Hepatocyte (in vitro differentiated cells): ENCODE data around the gene HMGXB4. TPM values are rescaled to one million over a fixed set of nuclear protein-coding genes. Genes with fewer than 3 reads are reported as not detected.
"Not testable (repeated sequence)": the region's sequence is repeated elsewhere in the genome, so short reads cannot be mapped to it uniquely, and the experiment has no call there.

Experiments
- DNase-seq: peaks from one replicate; pipeline ENCODE4 v3.0.0-alpha.2; 2016; ENCODE audit warnings: low spot score
- H2AFZ ChIP-seq: fragments of 200-600 bp; sonication (generic); 2 replicates; pipeline ENCODE4 v1.6.0; 2016; ENCODE audit warnings: antibody characterized with exemption, mild to moderate bottlenecking
- H3K27ac ChIP-seq: fragments of 200-600 bp; sonication (generic); 2 replicates; pipeline ENCODE4 v1.5.1; 2016; ENCODE audit warnings: mild to moderate bottlenecking
- H3K27me3 ChIP-seq: fragments of 200-600 bp; sonication (generic); 2 replicates; pipeline ENCODE4 v1.6.1; 2016
- H3K36me3 ChIP-seq: fragments of 200-600 bp; sonication (generic); replicated peaks from 2 replicates; pipeline ENCODE4 v1.5.1; 2016; ENCODE audit warnings: low read depth; ENCODE audit not compliant: insufficient read depth
- H3K4me1 ChIP-seq: fragments of 200-600 bp; sonication (generic); 2 replicates; pipeline ENCODE4 v1.5.1; 2016; ENCODE audit warnings: mild to moderate bottlenecking, moderate library complexity; ENCODE audit not compliant: insufficient read depth
- H3K4me2 ChIP-seq: fragments of 200-600 bp; sonication (generic); 2 replicates; pipeline ENCODE4 v1.6.0; 2016
- H3K4me3 ChIP-seq: fragments of 200-600 bp; sonication (generic); 2 replicates; pipeline ENCODE4 v1.5.1; 2016; ENCODE audit warnings: mild to moderate bottlenecking
- H3K79me2 ChIP-seq: fragments of 200-600 bp; sonication (generic); 2 replicates; pipeline ENCODE4 v1.6.0; 2017; ENCODE audit warnings: mild to moderate bottlenecking
- H3K9me2 ChIP-seq: fragments of 200-600 bp; sonication (generic); replicated peaks from 2 replicates; pipeline ENCODE4 v1.6.0; 2017; ENCODE audit warnings: mild to moderate bottlenecking; ENCODE audit not compliant: insufficient read depth
- H3K9me3 ChIP-seq: fragments of 200-600 bp; sonication (generic); 2 replicates; pipeline ENCODE4 v1.5.1; 2016; ENCODE audit warnings: low read depth, mild to moderate bottlenecking
- H4K20me1 ChIP-seq: fragments of 200-600 bp; sonication (generic); 2 replicates; pipeline ENCODE4 v1.6.0; 2016; ENCODE audit warnings: mild to moderate bottlenecking; ENCODE audit not compliant: insufficient read depth, poor library complexity, severe bottlenecking
- CTCF ChIP-seq: fragments of 200-600 bp; sonication (generic); IDR thresholded peaks from 2 replicates; pipeline ENCODE4 v1.5.1; 2016; ENCODE audit warnings: antibody characterized with exemption, mild to moderate bottlenecking; ENCODE audit not compliant: poor library complexity
- EZH2 ChIP-seq: fragments of 200-600 bp; sonication (generic); IDR thresholded peaks from 2 replicates; pipeline ENCODE4 v1.6.1; 2016; ENCODE audit warnings: antibody characterized with exemption, mild to moderate bottlenecking, borderline replicate concordance
- EZH2phosphoT487 ChIP-seq: fragments of 200-600 bp; sonication (generic); IDR thresholded peaks from one replicate; pipeline ENCODE4 v1.6.1; 2018; ENCODE audit warnings: antibody characterized with exemption, mild to moderate bottlenecking, low read depth, moderate library complexity; ENCODE audit not compliant: unreplicated experiment, severe bottlenecking
- WGBS: methylation state at CpG from one replicate; pipeline ENCODE4 v1.1.6; 2016; ENCODE audit warnings: low lambda C conversion rate; ENCODE audit errors: missing lambda C conversion rate; 5-methylcytosine and 5-hydroxymethylcytosine counted together
- polyA plus RNA-seq: library from polyadenylated mRNA; unstranded; fragments of >200 nt; fragmentation: Nextera tagmentation; extraction: Ambion mirVana; gene quantifications from 2 replicates; pipeline ENCODE4 v1.2.1, GENCODE V29; 2016
- total RNA-seq: library from RNA; depleted of rRNA; stranded (reverse); fragments of >200 nt; gene quantifications from 2 replicates; pipeline ENCODE4 v1.2.3, GENCODE V29; 2014

The HMGXB4 gene
- total and polyA plus RNA-seq, 2 experiments from 2014 or later, result 17.2 to 19.0 TPM

DNA sequence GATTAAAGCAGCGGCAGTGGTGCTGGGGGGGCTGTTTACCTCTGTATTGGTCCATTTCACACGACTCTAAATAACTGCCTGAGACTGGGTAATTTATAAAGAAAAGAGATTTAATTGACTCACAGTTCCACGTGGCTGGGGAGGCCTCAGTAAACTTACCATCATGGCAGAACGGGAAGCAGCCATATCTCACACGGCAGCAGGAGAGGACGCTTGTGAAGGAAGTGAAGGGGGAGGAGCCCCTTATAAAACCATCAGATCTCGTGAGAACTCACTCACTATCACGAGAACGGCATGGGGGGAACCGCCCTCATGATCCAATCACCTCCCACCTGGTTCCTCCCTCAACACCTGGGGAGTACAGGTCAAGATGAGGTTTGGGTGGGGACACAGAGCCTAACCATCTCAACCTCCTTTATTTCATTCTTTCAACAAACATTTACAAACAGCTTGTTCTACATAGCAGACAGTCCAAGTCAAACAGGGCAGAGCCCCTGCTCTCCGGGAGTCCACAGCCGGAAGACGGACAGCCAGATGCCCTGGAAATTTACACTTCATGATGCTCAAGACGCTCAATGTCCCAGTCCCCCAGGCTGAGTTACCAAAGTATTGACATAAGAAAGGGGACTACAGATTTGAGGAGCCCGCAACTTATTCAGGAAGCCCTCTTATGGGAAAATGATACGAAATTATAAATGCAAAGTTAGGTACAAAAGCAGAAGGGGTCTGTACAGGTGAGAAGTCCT is 26.3 kb upstream of the HMGXB4 start:
- 54% methylated on average over 16 of the region's 16 CpGs for whole genome bisulfite sequencing
- no peaks in the 10 kb centered on the region for H3K9me3 ChIP-seq
- H3K4me2 ChIP-seq, result no peak overlapping the region
- DNase-seq, result no peak
- no peak overlapping the region for H3K27ac ChIP-seq
- H3K4me3 ChIP-seq, result no peak overlapping the region
- no peak for TF ChIP-seq EZH2phosphoT487
- TF ChIP-seq EZH2, result no peak
- TF ChIP-seq CTCF, result no peak
- peaks cover 20% of the 10 kb centered on the region for H3K27me3 ChIP-seq
- no peaks in the 10 kb centered on the region for H3K79me2 ChIP-seq
- H2AFZ ChIP-seq, result no peak overlapping the region
- H3K4me1 ChIP-seq, result no peaks in the 10 kb centered on the region
- H3K36me3 ChIP-seq, result no peaks in the 10 kb centered on the region
- H3K9me2 ChIP-seq, result no peaks in the 10 kb centered on the region
- no peaks in the 10 kb centered on the region for H4K20me1 ChIP-seq

DNA sequence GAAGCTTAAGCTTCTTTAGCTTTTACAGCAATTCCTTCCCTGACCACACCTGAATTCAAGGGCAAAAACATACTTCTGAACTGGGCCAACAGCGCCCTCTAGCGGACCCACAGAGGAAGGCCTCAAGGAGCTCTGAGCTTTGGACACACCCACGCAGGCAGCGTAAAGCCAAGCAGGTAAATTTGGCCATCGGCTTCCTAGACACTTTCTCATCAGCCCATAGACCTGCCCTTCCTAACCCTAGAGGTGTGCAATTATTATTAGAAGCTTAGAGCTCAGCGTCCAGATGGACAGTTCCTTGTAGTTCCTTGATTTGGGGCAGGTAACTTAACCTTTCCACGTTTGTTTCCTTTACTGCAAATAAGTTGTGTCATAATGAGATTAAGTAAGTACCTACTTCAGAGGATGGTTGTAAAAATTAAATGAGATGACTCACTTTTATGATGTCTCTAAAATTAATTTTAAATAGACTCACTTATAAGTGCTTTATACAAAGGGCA is 25.7 kb upstream of the HMGXB4 start:
- H3K27me3 ChIP-seq, result peaks cover 20% of the 10 kb centered on the region
- H3K4me1 ChIP-seq, result no peaks in the 10 kb centered on the region
- H3K36me3 ChIP-seq, result no peaks in the 10 kb centered on the region
- H3K79me2 ChIP-seq, result no peaks in the 10 kb centered on the region
- no peak for TF ChIP-seq EZH2phosphoT487
- TF ChIP-seq CTCF, result peak; percentile 92
- no peak for TF ChIP-seq EZH2
- peak; percentile 88 for DNase-seq
- H3K4me2 ChIP-seq, result no peak overlapping the region
- no peak overlapping the region for H3K27ac ChIP-seq
- H2AFZ ChIP-seq, result no peak overlapping the region
- H3K9me2 ChIP-seq, result no peaks in the 10 kb centered on the region
- no peaks in the 10 kb centered on the region for H3K9me3 ChIP-seq
- no peaks in the 10 kb centered on the region for H4K20me1 ChIP-seq
- 14% methylated on average over 7 of the region's 7 CpGs for whole genome bisulfite sequencing
- no peak overlapping the region for H3K4me3 ChIP-seq

- not testable (repeated sequence) for H3K9me2 ChIP-seq, H2AFZ ChIP-seq, H3K9me3 ChIP-seq, H3K4me3 ChIP-seq, H3K4me1 ChIP-seq, H3K4me2 ChIP-seq, DNase-seq, H3K79me2 ChIP-seq, H4K20me1 ChIP-seq, H3K27ac ChIP-seq, H3K36me3 ChIP-seq
- 96% methylated on average over 1 of the region's 1 CpG for WGBS
- H3K27me3 ChIP-seq, result peaks cover 11% of the 10 kb centered on the region
Measured at GRCh38 chr22:35238749-35239148, 18.5 kb upstream of the HMGXB4 start.

GRCh38 chr22:35244507-35244906 is 12.8 kb upstream of the HMGXB4 start:
- H3K36me3 ChIP-seq, H3K4me1 ChIP-seq, H3K79me2 ChIP-seq, H3K4me3 ChIP-seq, H3K27me3 ChIP-seq, H3K9me2 ChIP-seq, H3K4me2 ChIP-seq, H3K9me3 ChIP-seq, H4K20me1 ChIP-seq, DNase-seq, H2AFZ ChIP-seq, H3K27ac ChIP-seq: not testable (repeated sequence)
- 85% methylated on average over 4 of the region's 4 CpGs for WGBS
